SIG-M5 treated with dmso at 0.1 percent for 504 hours (cell line): ENCODE data around the gene DNAH6.
"Not testable (repeated sequence)": the region's sequence is repeated elsewhere in the genome, so short reads cannot be mapped to it uniquely, and the experiment has no call there.

Source experiments
- DNase-seq: peaks from one replicate; lab custom pipeline; 2025; ENCODE audit not compliant: unreplicated experiment; lab: John Stamatoyannopoulos, UW

DNAH6 gene

GRCh38 chr2:84516234-84516986, at the start of gene DNAH6:
DNAH6 (plus strand) TSS chr2:84516498; CDS start chr2:84517827, 1,329 bp downstream.
- peak; percentile 74 for DNase-seq

- DNase-seq = no peak
These were observed 48.9 kb upstream of the DNAH6 start for GRCh38 chr2:84467389-84467788.

GRCh38 chr2:84472423-84472822, 43.9 kb upstream of the DNAH6 start:
- not testable (repeated sequence) for DNase-seq

GRCh38 chr2:84472856-84473565, 43.3 kb upstream of the DNAH6 start:
- DNase-seq = no peak

DNA sequence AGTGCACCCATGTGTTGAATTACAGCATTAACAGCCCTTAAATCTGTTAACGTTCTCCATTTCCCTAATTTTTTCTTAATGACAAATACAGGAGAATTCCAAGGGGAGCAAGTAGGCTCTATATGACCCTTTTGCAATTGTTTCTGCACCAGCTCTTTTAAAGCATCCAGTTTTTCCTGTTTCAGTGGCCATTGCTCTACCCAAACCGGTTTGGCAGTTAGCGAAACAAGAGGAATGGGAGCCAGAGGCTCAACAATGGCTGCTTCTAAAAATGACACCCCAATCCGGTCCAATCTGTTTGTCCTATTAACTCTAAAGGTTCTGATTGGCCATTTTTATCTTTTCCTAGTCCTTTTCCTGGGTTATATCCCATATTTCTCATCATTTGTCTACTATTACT, 42.1 kb upstream of the DNAH6 start:
- peak; percentile 67 for DNase-seq

DNA sequence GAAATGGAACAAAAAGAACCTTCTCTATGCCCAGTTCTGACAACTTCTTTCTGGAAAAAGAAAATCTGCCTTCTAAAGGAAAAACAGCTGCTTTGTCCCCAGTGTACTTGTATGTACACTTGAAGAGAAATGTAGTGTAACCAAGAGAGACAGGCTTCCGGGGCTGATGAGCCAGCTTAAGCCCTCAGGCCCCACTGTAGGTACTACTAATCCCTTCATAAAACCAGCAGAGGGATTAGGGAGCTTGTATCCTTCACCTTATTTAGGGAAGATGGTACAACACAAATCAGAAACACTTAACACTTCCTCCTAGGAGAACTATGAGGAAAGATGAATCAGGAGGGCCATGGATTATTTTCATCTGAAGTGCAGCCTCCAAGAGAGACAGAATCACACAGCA, 38.4 kb upstream of the DNAH6 start:
- DNase-seq = no peak

DNA sequence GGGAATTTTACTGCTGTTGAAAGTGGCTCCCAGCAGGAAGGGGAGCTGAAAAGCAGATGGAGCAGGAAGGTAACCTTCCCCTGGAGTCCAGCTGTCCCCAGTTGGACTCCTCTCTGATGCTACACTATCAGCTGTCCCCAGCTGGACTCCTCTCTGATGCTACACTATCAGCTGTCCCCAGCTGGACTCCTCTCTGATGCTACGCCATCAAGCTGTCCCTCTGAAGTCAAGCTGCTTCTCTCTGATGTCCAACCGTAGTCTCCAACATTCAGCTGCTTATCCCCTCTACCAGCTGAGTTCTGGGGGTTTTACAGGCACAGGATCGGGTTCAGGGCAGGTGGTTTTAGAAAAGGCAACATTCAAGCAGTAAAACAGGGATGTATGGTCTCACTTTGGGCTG, 37.4 kb upstream of the DNAH6 start:
- no peak for DNase-seq

DNA sequence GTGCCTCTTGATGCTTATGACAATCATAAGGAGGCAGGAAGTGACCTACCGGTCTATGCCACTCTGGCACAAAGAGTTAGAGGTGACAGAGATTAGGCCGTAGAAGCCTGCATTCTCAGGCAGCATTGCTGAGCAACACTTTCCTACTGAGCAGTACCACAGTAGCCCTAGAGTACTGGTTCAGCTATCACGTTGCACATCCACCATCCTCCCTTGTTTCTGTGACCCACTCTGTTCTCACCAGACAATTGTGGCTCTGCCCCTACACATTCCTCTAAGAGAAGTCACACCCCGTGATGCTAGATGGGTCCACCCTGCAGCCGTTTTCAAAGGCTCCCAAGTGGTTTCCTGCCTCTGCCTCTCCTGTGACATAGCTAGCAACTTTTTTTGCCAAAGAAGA, 34.6 kb upstream of the DNAH6 start:
- DNase-seq = no peak

GRCh38 chr2:84482603-84483002, 33.7 kb upstream of the DNAH6 start:
- DNase-seq = no peak

GRCh38 chr2:84483320-84483719, 33.0 kb upstream of the DNAH6 start:
- no peak for DNase-seq

DNA sequence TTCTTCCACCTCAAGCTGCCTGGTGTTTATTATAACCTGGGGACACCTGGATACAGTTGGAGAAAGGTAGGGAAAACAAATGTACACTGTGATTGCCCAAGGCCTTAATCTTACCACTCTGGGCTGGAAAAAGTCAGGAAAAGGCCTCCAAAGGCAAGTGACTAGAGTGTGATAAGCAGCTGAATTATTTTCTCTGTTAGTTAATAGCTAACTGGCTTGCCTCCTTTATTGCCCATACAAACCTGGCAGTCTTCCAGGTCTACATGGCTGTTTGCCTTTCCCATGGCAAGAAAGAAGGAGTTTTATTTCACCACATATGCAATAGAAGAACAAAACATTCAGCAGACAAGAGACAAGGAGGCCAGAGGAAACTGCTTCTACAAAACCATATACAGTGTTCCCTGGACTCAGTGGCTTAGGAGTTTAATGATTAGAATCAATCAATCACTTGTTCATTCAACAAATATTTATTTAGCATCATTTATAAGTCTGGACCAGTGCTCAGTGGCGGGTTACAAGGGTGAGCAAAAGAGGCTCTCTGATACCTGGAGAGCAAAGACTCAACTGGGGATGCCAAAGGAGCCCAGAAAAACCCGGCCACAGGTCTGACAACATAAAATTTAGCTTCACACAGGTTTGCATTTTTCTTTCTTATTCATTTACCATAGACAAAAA, 29.7 kb upstream of the DNAH6 start:
- no peak for DNase-seq

DNA sequence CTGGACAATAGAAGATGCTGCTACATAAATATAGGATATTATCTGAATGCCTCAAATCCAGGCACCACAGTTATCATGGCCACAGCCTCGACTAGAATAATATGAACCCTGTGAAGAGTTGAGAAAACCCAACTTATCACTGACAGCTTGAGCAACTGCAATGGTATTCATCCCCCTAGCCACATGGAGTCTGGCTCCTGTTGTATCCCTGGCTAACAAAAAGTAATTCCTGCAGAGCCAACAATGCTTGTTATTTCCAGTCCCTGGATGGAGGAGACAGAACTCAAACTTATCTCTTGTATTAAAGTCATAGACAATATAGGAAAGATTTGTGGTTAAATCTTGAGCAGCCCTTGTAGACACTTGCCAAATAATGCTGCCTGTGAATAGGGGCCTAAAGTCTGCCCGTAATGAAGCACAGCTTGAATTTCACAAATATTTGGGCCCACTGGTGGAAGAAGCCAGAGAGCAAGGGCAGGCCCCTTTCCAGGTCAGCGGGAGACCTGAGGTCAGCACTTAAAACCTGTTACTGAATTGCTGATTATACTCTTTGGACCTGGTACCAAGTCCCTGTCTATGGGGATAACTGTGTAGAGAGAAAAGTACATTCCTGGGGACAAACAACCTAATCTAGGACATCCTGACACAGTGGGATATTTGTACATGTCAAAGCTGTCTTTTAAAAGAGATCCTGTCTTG, 28.9 kb upstream of the DNAH6 start:
- no peak for DNase-seq

DNA sequence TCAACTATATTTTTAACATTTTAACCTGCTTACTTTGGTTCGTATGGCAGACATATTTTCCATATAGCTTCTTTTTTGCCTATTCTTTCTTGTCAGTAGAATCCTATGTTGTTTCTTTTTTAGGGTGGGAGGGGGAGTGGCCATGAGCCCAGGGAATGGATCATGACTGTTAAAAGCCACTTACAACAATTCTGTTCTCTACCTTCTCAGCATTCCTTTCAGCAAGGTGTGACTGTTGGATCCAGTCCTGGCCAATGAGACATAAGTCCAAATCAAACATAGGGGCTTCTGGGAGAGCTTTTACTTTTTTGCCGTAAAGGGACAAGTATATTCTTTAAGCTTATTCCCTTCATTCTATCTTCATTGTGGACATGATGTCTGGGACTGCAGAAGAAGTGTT, 25.0 kb upstream of the DNAH6 start:
- DNase-seq = no peak

DNA sequence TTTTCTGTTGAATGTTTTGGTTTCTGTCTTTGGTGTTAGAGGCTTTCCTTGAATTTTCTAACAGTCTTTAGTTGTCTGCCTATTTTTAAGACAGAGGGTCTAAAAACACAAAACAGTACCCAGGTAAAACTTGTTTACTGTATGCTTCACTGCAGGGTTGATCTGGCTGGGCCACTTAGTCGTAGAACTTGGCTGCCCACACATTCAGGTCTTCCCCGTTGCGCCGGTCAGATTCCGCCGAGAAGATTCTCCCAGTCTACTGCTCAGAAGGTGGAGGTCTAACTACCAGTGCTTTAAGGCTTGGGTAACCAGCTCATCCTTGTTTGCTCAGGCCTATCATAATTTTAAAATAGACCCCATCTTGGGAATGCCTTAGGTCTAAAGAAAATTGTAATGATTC, 24.6 kb upstream of the DNAH6 start:
- DNase-seq = no peak

DNA sequence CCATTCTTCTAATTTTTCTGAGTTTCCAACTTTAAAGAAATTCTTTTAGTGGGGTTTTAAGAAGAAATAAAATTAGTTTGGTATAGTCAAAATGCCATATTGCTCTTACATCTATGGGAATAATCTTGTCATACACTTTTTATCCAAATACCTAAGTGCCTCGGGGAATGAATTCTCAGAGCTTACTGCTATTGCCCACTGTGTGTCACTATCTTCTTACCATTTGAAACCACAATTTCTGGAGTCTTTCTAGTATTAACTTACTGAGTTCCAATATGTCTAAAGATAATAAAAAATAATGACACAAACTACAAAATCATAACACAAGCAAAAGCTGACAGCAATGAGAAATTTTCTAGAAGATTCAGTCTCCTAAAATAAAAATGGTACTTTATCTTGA, 23.7 kb upstream of the DNAH6 start:
- no peak for DNase-seq

- no peak for DNase-seq
These were observed 22.8 kb upstream of the DNAH6 start for GRCh38 chr2:84493514-84493913.

GRCh38 chr2:84494070-84494469, 22.2 kb upstream of the DNAH6 start:
- DNase-seq = no peak

DNA sequence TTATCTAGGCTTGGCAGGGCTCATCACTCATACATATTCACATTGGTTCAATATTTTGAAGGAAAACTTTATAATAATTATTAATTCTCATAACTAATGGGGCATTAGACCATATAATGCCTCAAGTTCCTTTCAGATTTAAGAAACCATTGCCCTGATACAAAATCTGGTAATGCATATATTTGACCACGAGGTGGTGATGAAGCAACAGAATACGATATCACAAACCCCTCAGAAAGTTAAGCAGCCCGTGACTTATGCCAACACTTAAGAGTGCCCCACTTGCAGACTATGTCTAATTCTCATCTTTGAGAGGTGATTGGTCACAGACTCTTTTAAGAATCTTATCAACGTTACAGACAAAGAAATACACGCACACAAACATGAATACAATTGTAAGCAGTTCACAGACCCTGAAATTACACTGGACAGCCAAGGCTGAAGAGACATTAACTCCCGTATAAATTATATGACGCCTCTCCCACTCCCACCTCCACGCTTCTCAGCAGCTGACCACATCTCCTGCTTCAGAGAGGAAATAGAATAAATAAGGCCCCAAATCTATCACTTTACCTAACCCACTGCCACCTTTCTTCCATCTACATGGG, 20.7 kb upstream of the DNAH6 start:
- peak; percentile 68 for DNase-seq

DNA sequence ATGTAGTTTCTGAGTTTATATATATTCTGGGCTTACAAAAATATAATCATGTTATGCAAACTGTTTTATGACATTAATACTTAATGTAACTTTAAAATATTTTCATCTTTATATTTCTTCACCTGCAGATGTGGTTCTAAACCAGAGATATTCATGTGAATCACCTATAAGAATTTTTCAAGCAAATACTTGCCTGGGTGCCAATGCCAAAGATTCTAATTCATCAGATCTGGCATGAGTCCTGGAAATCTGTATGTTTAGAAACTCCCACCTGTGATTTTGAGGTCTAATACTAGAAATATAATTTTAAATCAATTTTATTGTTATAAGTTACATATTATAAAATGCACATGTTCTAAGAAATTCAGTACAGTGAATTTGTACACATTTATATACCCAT, 19.9 kb upstream of the DNAH6 start:
- no peak for DNase-seq

GRCh38 chr2:84497285-84497684, 19.0 kb upstream of the DNAH6 start:
- DNase-seq = no peak

DNA sequence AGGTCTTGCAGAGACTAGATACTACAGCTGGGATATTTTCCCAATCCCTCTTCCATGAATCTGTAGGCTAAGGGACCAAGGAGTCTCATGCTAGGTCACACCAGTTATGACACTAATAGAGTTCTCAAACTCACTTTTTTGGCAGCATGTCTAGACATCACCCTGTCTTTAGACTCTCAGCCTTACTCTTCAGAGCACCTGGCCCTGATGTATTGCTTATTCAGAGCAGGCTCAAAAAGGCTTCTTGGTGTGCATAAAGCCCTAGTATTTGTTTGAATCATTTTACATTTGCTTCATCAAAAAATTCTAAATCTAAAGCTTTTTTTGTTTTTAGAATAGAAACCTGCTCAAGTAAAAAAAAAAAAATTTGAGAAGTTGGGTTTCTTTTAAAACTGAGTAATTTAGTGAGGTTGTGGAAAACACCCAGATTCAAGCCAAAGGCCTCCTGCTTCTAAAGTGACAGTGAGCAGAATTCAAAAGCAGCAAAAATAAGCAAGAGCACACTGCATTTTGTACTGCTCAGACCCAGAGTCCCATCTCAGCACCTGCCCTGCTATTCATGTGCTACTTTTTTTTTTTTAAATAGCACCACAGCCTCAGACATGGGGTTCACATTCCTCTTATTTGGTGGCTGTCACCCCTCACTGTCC, 18.0 kb upstream of the DNAH6 start:
- DNase-seq = no peak
